HepG2 (cell line): Measurements from ENCODE around the gene BPIFB6. TPM values are rescaled to one million over a fixed set of nuclear protein-coding genes. Genes with fewer than 3 reads are reported as not detected.
A peak's percentile ranks its signal among the peaks of the same experiment; 100 is the strongest.

Experiments used
- ATAC-seq: fragments of 200-7000 bp; cut with Tn5 transposase; 3 replicates; pipeline ENCODE4 v1.9.1; 2020; ENCODE audit warnings: mild to moderate bottlenecking, moderate library complexity
- BruUV-seq: library from RNA; stranded (reverse); fragments of 400-500 nt; replicated peaks from 2 replicates; lab custom pipeline; 2021; lab: Mats Ljungman, UMichigan
- CTCF ChIA-PET: fragments of 300-600 bp; formaldehyde crosslinking; extraction: SDS; loops from one replicate; lab custom pipeline; 2021; ENCODE audit warnings: low total read pairs, inconsistent platforms, low intra/inter-chr PET ratio; lab: Yijun Ruan, JAX
- POLR2A ChIA-PET: fragments of 350-600 bp; sonication (Branson Sonifier 250); formaldehyde crosslinking; loops from one replicate; lab custom pipeline; 2020; ENCODE audit warnings: antibody characterized with exemption, inconsistent platforms; lab: Yijun Ruan, JAX
- DNase-seq: peaks from one replicate; pipeline ENCODE4 v3.0.0-alpha.2; 2015; ENCODE audit warnings: low spot score
- FAIRE-seq: peaks from 3 replicates; lab custom pipeline; 2011; peaks lifted over from hg19 to GRCh38; lab: Jason Lieb, UNC
- H2AFZ ChIP-seq: one replicate; pipeline ENCODE4 v1.6.1; 2011; ENCODE audit warnings: low read length, inconsistent platforms
- H3K27ac ChIP-seq: fragments of 300-600 bp; 3 replicates; pipeline ENCODE4 v1.8.0; 2011; ENCODE audit warnings: mixed run types, mild to moderate bottlenecking, mixed read lengths, low read length, inconsistent platforms; ENCODE audit not compliant: insufficient read depth; ENCODE audit errors: extremely low read length
- H3K27me3 ChIP-seq, 2 experiments: fragments of 200-600 bp in 1 of 2; 2 replicates in 1 of 2; 3 replicates in 1 of 2; pipeline versions ENCODE4 v1.6.0 to v1.8.0; 2011; ENCODE audit warnings: low read length in 2 of 2, mild to moderate bottlenecking in 2 of 2, moderate library complexity in 2 of 2, inconsistent platforms in 1 of 2; ENCODE audit not compliant: insufficient read depth in 2 of 2, control insufficient read depth in 1 of 2
- H3K36me3 ChIP-seq, 2 experiments: fragments of 200-600 bp in 1 of 2; replicated peaks in 1 of 2; 2 replicates in 1 of 2; 3 replicates in 1 of 2; pipeline versions ENCODE4 v1.5.1 to v1.8.0; 2011; ENCODE audit warnings: low read length in 2 of 2, inconsistent platforms in 1 of 2; ENCODE audit not compliant: insufficient read depth in 2 of 2, control insufficient read depth in 1 of 2
- H3K4me1 ChIP-seq: 2 replicates; pipeline ENCODE4 v1.5.1; 2012; ENCODE audit warnings: low read length, inconsistent platforms; ENCODE audit not compliant: insufficient read depth
- H3K4me2 ChIP-seq: 2 replicates; pipeline ENCODE4 v1.6.0; 2011; ENCODE audit warnings: low read depth, low read length, inconsistent platforms
- H3K4me3 ChIP-seq, 3 experiments: fragments of 200-600 bp in 1 of 3; sonication (generic), shearing (Covaris generic) in 1 of 3; replicated peaks in 1 of 3; 2 replicates each; pipeline ENCODE4 v1.5.1; 2011 to 2016; ENCODE audit warnings: low read length in 3 of 3, inconsistent platforms in 2 of 3, low read depth in 2 of 3, mild to moderate bottlenecking in 2 of 3, control low read depth in 1 of 3, mixed read lengths in 1 of 3; ENCODE audit not compliant: insufficient read depth in 1 of 3
- H3K79me2 ChIP-seq: one replicate; pipeline ENCODE4 v1.6.1; 2011; ENCODE audit warnings: low read length, inconsistent platforms; ENCODE audit not compliant: insufficient read depth
- H3K9ac ChIP-seq: 2 replicates; pipeline ENCODE4 v1.6.0; 2011; ENCODE audit warnings: mild to moderate bottlenecking, low read depth, low read length, inconsistent platforms; ENCODE audit not compliant: insufficient read depth
- H3K9me3 ChIP-seq: 2 replicates; pipeline ENCODE4 v1.5.1; 2012; ENCODE audit warnings: mild to moderate bottlenecking, low read length
- H4K20me1 ChIP-seq: 2 replicates; pipeline ENCODE4 v1.6.0; 2011; ENCODE audit warnings: inconsistent platforms, mild to moderate bottlenecking, low read length, moderate library complexity; ENCODE audit not compliant: insufficient read depth
- ARNT ChIP-seq: fragments of 450-650 bp; IDR thresholded peaks from 2 replicates; pipeline ENCODE4 v1.6.1; 2017
- ASH2L ChIP-seq: fragments of 300-600, 200-600 bp; sonication (generic); IDR thresholded peaks from 2 replicates; pipeline ENCODE4 v1.7.0; 2017; ENCODE audit warnings: low read depth, mild to moderate bottlenecking, moderate library complexity, mixed read lengths, low read length; ENCODE audit not compliant: insufficient read length
- DMAP1 ChIP-seq: IDR thresholded peaks from 2 replicates; pipeline ENCODE4 v1.6.1; 2016
- HNRNPH1 ChIP-seq: fragments of 200-400 bp; formaldehyde crosslinking; optimal IDR thresholded peaks from 2 replicates; pipeline ENCODE3; 2017; ENCODE audit warnings: mild to moderate bottlenecking, low read depth, low read length
- HNRNPL ChIP-seq: fragments of 200-400 bp; formaldehyde crosslinking; IDR thresholded peaks from 2 replicates; pipeline ENCODE4 v1.6.1; 2017; ENCODE audit warnings: mild to moderate bottlenecking, low read depth, low read length
- HNRNPLL ChIP-seq: fragments of 200-400 bp; formaldehyde crosslinking; IDR thresholded peaks from 2 replicates; pipeline ENCODE4 v1.6.1; 2017; ENCODE audit warnings: mild to moderate bottlenecking, low read depth, low read length; ENCODE audit not compliant: poor library complexity, severe bottlenecking
- IKZF1 ChIP-seq: fragments of 450-650 bp; IDR thresholded peaks from 2 replicates; pipeline ENCODE4 v1.7.1; 2016
- KDM2A ChIP-seq: sonication (generic); formaldehyde crosslinking; IDR thresholded peaks from 2 replicates; pipeline ENCODE4 v1.4.0; 2020; ENCODE audit warnings: low read depth, missing genetic modification reagents, borderline replicate concordance
- PCBP1 ChIP-seq: fragments of 200-400 bp; formaldehyde crosslinking; IDR thresholded peaks from 2 replicates; pipeline ENCODE4 v1.6.1; 2017; ENCODE audit warnings: mild to moderate bottlenecking, low read depth, low read length, borderline replicate concordance
- POLR2A ChIP-seq, 2 experiments: IDR thresholded peaks; 2 replicates each; pipeline ENCODE4 v1.6.1; 2011; ENCODE audit warnings: low read depth in 2 of 2, low read length in 2 of 2, mild to moderate bottlenecking in 1 of 2, moderate library complexity in 1 of 2; ENCODE audit not compliant: insufficient read depth in 1 of 2
- RAD51 ChIP-seq: fragments of 450-650 bp; IDR thresholded peaks from 2 replicates; pipeline ENCODE4 v1.6.1; 2016; ENCODE audit warnings: borderline replicate concordance
- RBM22 ChIP-seq: fragments of 200-400 bp; formaldehyde crosslinking; optimal IDR thresholded peaks from 2 replicates; pipeline ENCODE3; 2017; ENCODE audit warnings: mild to moderate bottlenecking, low read length, moderate library complexity
- SIX4 ChIP-seq: sonication (generic); formaldehyde crosslinking; IDR thresholded peaks from 2 replicates; pipeline ENCODE4 v1.4.0; 2020; ENCODE audit warnings: missing genetic modification reagents
- ZBTB3 ChIP-seq: sonication (generic); formaldehyde crosslinking; IDR thresholded peaks from 2 replicates; pipeline ENCODE4 v1.4.0; 2020; ENCODE audit warnings: low read depth, mild to moderate bottlenecking, moderate library complexity, missing genetic modification reagents, borderline replicate concordance
- ZNF792 ChIP-seq: IDR thresholded peaks from 2 replicates; pipeline ENCODE4 v1.6.1; 2016
- WGBS: methylation state at CpG from one replicate; pipeline ENCODE4 v1.1.6; 2017; ENCODE audit warnings: low lambda C conversion rate; 5-methylcytosine and 5-hydroxymethylcytosine counted together
- in situ Hi-C: cut with HindIII; loops from 2 replicates; pipeline ENCODE4 v1.10.0; 2017; ENCODE audit warnings: low pct_unique_long_range_greater_than_20kb; ENCODE audit not compliant: extremely low pct_ligation_motif_present
- intact Hi-C: fragments of 100-400 bp; cut with micrococcal nuclease; formaldehyde crosslinking; loops from one replicate; pipeline ENCODE4 v1.10.0; 2022; ENCODE audit not compliant: unreplicated experiment
- polyA plus RNA-seq, 8 experiments: library from polyadenylated mRNA; depleted of rRNA in 3 of 8; stranded (reverse) in 7 of 8; unstranded in 1 of 8; fragments of >200 nt; fragmentation: Illumina TruSeq in 4 of 8; extraction: Trizol in 4 of 8; gene quantifications; 2 replicates each; pipeline versions ENCODE4 v1.2.1 to v1.2.3, GENCODE V29; 2011 to 2016; ENCODE audit warnings: low read depth in 4 of 8, missing spikeins in 1 of 8, mixed read lengths in 1 of 8; ENCODE audit not compliant: insufficient read depth in 1 of 8
- total RNA-seq, 5 experiments: library from RNA; depleted of rRNA; stranded (reverse); fragments of >200 nt; fragmentation: Illumina TruSeq; extraction: Trizol; gene quantifications; 2 replicates each; pipeline ENCODE4 v1.2.3, GENCODE V29; 2016; ENCODE audit warnings: low read depth in 1 of 5
- TF ChIP-seq, protein P1 (sequence below): sonication (generic); formaldehyde crosslinking; IDR thresholded peaks from 2 replicates; pipeline ENCODE4 v1.4.0; 2020; ENCODE audit warnings: mild to moderate bottlenecking, missing genetic modification reagents
- TF ChIP-seq, protein P2 (sequence below): sonication (generic); formaldehyde crosslinking; IDR thresholded peaks from 2 replicates; pipeline ENCODE4 v1.4.0; 2020; ENCODE audit warnings: mild to moderate bottlenecking, missing genetic modification reagents, borderline replicate concordance
- TF ChIP-seq, protein P3 (sequence below): sonication (generic); formaldehyde crosslinking; IDR thresholded peaks from 2 replicates; pipeline ENCODE4 v1.9.0; 2022; ENCODE audit warnings: low read depth, missing genetic modification reagents
- TF ChIP-seq, protein P4 (sequence below): sonication (generic); formaldehyde crosslinking; IDR thresholded peaks from 2 replicates; pipeline ENCODE4 v1.5.0; 2020; ENCODE audit warnings: mild to moderate bottlenecking, missing genetic modification reagents

The BPIFB6 gene
- total and polyA plus RNA-seq, 2 of the 13 experiments (the other 11 are each of a cell fraction or from before 2014, with no cell fraction given), result 0.13 to 1.7 TPM

DNA sequence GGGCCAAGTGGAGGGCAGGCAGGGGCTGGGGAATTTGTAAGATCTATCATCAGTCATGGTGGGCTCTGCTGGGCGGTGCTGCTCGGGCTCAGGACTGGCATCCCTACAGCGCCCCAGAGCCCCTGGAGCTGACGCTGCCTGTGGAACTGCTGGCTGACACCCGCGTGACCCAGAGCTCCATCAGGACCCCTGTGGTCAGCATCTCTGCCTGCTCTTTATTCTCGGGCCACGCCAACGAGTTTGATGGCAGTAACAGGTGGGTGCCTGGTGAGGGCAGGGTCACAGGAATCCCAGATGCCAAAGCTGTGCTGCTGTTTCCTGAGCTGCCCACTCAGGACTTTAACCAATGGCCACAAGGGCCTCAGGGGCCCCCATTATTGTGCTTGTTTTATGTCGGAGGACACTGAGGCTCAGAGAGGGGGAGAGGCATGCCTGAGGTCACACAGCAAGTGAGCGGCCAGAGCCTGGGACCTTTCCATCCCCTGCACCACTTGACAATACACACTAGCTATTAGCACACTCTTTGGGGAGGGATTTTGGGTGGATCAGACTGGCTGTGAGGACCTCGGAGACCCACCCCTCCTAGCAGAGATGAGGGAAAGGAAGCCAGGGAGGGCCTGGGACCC lies 17.6 kb upstream of the BPIFB6 start:
- in situ Hi-C loops (no loop called here), intact Hi-C loops (no loop called here)
- no peak for FAIRE-seq
- no TSS peak for BruUV-seq
- no peak overlapping the region for H2AFZ ChIP-seq
- ATAC-seq, result no peak
- no peaks in the 10 kb centered on the region for H3K9me3 ChIP-seq
- 97% methylated on average over 9 of the region's 12 CpGs for WGBS
- H3K9ac ChIP-seq, result no peak overlapping the region
- H3K4me3 ChIP-seq, result no peak overlapping the region
- ChIA-PET POLR2A (interaction anchor here (0.8 kb wide), 1 partner anchor 10 kb away, joined by 3 read pairs; no protein-coding TSS in a partner anchor), CTCF (no interaction called here)
- H3K36me3 ChIP-seq, result peaks cover 52 to 85% of the 10 kb centered on the region in 2 experiments
- DNase-seq, result no peak
- H4K20me1 ChIP-seq, result 0 out of 2 replicates have a peak, but pooled peaks cover 5% of the 10 kb centered on the region
- H3K27me3 ChIP-seq, result no peaks in the 10 kb centered on the region; a peak in 1 of 5 replicates
- peaks cover 23% of the 10 kb centered on the region for H3K79me2 ChIP-seq
- H3K27ac ChIP-seq, result no peak overlapping the region
- H3K4me2 ChIP-seq, result no peak overlapping the region
- peaks cover 45% of the 10 kb centered on the region for H3K4me1 ChIP-seq
- TF ChIP-seq, protein P1, sequence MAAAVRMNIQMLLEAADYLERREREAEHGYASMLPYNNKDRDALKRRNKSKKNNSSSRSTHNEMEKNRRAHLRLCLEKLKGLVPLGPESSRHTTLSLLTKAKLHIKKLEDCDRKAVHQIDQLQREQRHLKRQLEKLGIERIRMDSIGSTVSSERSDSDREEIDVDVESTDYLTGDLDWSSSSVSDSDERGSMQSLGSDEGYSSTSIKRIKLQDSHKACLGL, result peak; percentile 38; the same call in 1 of the 2 replicates
- TF ChIP-seq DMAP1 (CRISPR knock-in tag), result no peak
- TF ChIP-seq IKZF1, result no peak
- TF ChIP-seq HNRNPLL, result peak; percentile 43
- TF ChIP-seq, protein P2, sequence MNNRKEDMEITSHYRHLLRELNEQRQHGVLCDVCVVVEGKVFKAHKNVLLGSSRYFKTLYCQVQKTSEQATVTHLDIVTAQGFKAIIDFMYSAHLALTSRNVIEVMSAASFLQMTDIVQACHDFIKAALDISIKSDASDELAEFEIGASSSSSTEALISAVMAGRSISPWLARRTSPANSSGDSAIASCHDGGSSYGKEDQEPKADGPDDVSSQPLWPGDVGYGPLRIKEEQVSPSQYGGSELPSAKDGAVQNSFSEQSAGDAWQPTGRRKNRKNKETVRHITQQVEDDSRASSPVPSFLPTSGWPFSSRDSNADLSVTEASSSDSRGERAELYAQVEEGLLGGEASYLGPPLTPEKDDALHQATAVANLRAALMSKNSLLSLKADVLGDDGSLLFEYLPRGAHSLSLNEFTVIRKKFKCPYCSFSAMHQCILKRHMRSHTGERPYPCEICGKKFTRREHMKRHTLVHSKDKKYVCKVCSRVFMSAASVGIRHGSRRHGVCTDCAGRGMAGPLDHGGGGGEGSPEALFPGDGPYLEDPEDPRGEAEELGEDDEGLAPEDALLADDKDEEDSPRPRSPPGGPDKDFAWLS (CRISPR knock-in tag), result 0 out of 2 replicates have a peak, but pooled peaks have one; percentile 56
- peak; percentile 85 for TF ChIP-seq HNRNPH1
- TF ChIP-seq RBM22, result peak; percentile 12
- no peak for TF ChIP-seq ZBTB3 (CRISPR knock-in tag)
- 0 out of 2 replicates have a peak, but pooled peaks have one; percentile 7 for TF ChIP-seq KDM2A (CRISPR knock-in tag)
- TF ChIP-seq, protein P3, sequence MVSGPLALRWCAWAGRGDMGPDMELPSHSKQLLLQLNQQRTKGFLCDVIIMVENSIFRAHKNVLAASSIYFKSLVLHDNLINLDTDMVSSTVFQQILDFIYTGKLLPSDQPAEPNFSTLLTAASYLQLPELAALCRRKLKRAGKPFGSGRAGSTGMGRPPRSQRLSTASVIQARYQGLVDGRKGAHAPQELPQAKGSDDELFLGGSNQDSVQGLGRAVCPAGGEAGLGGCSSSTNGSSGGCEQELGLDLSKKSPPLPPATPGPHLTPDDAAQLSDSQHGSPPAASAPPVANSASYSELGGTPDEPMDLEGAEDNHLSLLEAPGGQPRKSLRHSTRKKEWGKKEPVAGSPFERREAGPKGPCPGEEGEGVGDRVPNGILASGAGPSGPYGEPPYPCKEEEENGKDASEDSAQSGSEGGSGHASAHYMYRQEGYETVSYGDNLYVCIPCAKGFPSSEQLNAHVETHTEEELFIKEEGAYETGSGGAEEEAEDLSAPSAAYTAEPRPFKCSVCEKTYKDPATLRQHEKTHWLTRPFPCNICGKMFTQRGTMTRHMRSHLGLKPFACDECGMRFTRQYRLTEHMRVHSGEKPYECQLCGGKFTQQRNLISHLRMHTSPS (CRISPR knock-in tag), result no peak
- peak; percentile 73 for TF ChIP-seq HNRNPL
- TF ChIP-seq SIX4, result no peak
- no peak for TF ChIP-seq ZNF792 (CRISPR knock-in tag)
- TF ChIP-seq ASH2L, result no peak
- TF ChIP-seq PCBP1, result 0 out of 2 replicates have a peak, but pooled peaks have one; percentile 50
- TF ChIP-seq RAD51, result no peak
- TF ChIP-seq, protein P4, sequence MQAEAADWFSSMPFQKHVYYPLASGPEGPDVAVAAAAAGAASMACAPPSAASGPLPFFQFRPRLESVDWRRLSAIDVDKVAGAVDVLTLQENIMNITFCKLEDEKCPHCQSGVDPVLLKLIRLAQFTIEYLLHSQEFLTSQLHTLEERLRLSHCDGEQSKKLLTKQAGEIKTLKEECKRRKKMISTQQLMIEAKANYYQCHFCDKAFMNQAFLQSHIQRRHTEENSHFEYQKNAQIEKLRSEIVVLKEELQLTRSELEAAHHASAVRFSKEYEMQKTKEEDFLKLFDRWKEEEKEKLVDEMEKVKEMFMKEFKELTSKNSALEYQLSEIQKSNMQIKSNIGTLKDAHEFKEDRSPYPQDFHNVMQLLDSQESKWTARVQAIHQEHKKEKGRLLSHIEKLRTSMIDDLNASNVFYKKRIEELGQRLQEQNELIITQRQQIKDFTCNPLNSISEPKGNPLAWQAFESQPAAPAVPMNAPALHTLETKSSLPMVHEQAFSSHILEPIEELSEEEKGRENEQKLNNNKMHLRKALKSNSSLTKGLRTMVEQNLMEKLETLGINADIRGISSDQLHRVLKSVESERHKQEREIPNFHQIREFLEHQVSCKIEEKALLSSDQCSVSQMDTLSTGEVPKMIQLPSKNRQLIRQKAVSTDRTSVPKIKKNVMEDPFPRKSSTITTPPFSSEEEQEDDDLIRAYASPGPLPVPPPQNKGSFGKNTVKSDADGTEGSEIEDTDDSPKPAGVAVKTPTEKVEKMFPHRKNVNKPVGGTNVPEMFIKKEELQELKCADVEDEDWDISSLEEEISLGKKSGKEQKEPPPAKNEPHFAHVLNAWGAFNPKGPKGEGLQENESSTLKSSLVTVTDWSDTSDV (CRISPR knock-in tag), result 0 out of 2 replicates have a peak, but pooled peaks have one; percentile 21
- TF ChIP-seq POLR2A (IDR thresholded peaks at IDR 0.05; ENCODE audit: insufficient read depth in 1 of 2, low read depth in 2 of 2, low read length in 2 of 2), result peak; percentile 11 to 27; a peak in 1 of 4 replicates
- TF ChIP-seq ARNT, result no peak
